ENCODE data around the gene GSDMA. TPM values are rescaled to one million over a fixed set of nuclear protein-coding genes. Genes with fewer than 3 reads are reported as not detected.

The GSDMA gene
- total and polyA plus RNA-seq, 5 donors = 0.29 to 0.97 (median 0.53) TPM; not detected in 2

DNA sequence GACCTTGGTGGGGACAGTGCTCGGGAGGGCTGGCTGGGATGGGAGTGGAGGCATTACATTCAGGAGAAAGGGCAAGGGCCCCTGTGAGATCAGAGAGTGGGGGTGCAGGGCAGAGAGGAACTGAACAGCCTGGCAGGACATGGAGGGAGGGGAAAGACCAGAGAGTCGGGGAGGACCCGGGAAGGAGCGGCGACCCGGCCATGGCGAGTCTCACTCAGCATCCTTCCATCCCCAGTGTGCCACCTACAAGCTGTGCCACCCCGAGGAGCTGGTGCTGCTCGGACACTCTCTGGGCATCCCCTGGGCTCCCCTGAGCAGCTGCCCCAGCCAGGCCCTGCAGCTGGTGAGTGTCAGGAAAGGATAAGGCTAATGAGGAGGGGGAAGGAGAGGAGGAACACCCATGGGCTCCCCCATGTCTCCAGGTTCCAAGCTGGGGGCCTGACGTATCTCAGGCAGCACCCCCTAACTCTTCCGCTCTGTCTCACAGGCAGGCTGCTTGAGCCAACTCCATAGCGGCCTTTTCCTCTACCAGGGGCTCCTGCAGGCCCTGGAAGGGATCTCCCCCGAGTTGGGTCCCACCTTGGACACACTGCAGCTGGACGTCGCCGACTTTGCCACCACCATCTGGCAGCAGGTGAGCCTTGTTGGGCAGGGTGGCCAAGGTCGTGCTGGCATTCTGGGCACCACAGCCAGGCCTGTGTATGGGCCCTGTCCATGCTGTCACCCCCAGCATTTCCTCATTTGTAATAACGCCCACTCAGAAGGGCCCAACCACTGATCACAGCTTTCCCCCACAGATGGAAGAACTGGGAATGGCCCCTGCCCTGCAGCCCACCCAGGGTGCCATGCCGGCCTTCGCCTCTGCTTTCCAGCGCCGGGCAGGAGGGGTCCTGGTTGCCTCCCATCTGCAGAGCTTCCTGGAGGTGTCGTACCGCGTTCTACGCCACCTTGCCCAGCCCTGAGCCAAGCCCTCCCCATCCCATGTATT, 53.5 kb downstream of the GSDMA start:
- no peaks in the 10 kb centered on the region for H3K9me3 ChIP-seq (ENCODE audit: control insufficient read depth, low read length)
- peak in 2 of 3 donors; percentile 29 to 49 for DNase-seq
- H3K27me3 ChIP-seq (ENCODE audit: control insufficient read depth, insufficient read depth) = no peaks in the 10 kb centered on the region
- H3K4me1 ChIP-seq (ENCODE audit: control insufficient read depth, insufficient read depth, low read length) = peaks cover 10% of the 10 kb centered on the region
- no peak overlapping the region for H3K27ac ChIP-seq (ENCODE audit: low read length)
- H3K4me3 ChIP-seq (ENCODE audit: low read length) = no peak overlapping the region
- intact Hi-C loops (cut with DNase I) = loop anchor here (5.0 to 10.0 kb wide), 5 partner anchors 61 to 179 kb away; no protein-coding TSS in a partner anchor
- ATAC-seq = no peak
- 78% methylated on average over 26 of the region's 26 CpGs for WGBS

DNA sequence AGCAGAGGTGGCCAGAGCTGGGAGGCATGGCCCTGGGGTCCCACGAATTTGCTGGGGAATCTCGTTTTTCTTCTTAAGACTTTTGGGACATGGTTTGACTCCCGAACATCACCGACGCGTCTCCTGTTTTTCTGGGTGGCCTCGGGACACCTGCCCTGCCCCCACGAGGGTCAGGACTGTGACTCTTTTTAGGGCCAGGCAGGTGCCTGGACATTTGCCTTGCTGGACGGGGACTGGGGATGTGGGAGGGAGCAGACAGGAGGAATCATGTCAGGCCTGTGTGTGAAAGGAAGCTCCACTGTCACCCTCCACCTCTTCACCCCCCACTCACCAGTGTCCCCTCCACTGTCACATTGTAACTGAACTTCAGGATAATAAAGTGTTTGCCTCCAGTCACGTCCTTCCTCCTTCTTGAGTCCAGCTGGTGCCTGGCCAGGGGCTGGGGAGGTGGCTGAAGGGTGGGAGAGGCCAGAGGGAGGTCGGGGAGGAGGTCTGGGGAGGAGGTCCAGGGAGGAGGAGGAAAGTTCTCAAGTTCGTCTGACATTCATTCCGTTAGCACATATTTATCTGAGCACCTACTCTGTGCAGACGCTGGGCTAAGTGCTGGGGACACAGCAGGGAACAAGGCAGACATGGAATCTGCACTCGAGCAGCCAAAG, 54.7 kb downstream of the GSDMA start:
- Histone ChIP-seq H3K4me1 (ENCODE audit: control insufficient read depth, insufficient read depth, low read length) (peaks cover 10% of the 10 kb centered on the region), H3K4me3 (ENCODE audit: low read length) (no peak overlapping the region)
- peak; percentile 60 to 89 (median 89) for DNase-seq

DNA sequence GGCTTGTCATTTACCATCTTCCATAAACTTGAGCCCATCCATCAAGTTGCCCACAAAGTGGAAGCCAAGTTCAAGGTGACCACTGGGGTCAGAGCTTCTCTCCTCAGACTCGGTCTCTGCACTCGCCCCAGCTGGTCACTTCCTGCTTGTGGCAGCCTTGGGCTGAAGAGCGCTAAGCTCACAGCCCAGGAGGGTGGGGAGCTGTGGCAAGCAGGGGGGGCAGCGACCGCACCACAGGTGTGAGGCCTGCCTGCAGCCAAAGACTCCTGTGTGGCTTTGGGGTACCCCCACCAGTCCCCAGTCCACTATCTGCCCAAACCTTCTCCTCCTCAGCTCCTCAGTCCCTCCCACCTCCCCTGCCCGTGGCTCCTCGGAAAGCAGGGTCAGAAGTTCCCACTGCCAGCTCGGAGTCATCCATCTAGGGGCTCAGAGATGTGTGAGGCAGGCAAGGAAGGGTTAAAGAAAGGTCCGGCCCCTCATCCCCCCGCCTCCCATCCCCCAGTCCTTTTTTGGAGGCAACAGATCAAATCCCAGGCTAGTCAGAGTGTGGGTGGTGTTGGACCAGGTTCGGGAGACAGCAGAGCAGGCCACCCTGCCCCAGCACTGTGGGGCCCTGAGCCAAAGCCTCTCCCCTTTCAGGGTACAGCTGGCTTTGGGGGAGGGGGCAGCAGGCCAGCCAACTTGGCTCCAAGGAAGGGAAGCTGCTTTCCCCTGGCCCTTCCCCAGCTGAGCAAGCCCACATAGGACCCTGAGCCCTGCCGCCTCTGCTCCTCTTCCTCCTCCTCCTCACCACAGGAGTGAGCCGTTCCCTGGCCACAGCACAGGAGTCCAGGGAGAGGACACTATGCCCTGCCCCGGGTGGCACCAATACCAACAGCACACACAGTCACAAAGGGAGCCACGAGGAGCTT, 55.7 kb downstream of the GSDMA start:
- Histone ChIP-seq H3K27ac (ENCODE audit: low read length) (peak overlapping the region; percentile 23), H3K4me1 (ENCODE audit: control insufficient read depth, insufficient read depth, low read length) (peaks cover 10% of the 10 kb centered on the region), H3K4me3 (ENCODE audit: low read length) (no peak overlapping the region), H3K9me3 (ENCODE audit: control insufficient read depth, low read length) (no peaks in the 10 kb centered on the region), H3K27me3 (ENCODE audit: control insufficient read depth, insufficient read depth) (no peaks in the 10 kb centered on the region)
- ATAC-seq = peak in 1 of 2 donors; percentile 42
- intact Hi-C loops (cut with DNase I) = loop anchor here (5.0 to 10.0 kb wide), 5 partner anchors 64 to 176 kb away; no protein-coding TSS in a partner anchor
- DNase-seq = peak; percentile 70 to 92 (median 85)
- WGBS = 35% methylated on average over 15 of the region's 15 CpGs

More for the DNA sequence above, 54.7 kb downstream of the GSDMA start:
- 32% methylated on average over 15 of the region's 15 CpGs for WGBS
- intact Hi-C loops (cut with DNase I) = loop anchor here (5.0 to 10.0 kb wide), 5 partner anchors 63 to 177 kb away; no protein-coding TSS in a partner anchor
- H3K27me3 ChIP-seq (ENCODE audit: control insufficient read depth, insufficient read depth) = no peaks in the 10 kb centered on the region
- peak; percentile 7 to 13 for ATAC-seq
- no peaks in the 10 kb centered on the region for H3K9me3 ChIP-seq (ENCODE audit: control insufficient read depth, low read length)
- H3K27ac ChIP-seq (ENCODE audit: low read length) = peak overlapping the region; percentile 18

DNA sequence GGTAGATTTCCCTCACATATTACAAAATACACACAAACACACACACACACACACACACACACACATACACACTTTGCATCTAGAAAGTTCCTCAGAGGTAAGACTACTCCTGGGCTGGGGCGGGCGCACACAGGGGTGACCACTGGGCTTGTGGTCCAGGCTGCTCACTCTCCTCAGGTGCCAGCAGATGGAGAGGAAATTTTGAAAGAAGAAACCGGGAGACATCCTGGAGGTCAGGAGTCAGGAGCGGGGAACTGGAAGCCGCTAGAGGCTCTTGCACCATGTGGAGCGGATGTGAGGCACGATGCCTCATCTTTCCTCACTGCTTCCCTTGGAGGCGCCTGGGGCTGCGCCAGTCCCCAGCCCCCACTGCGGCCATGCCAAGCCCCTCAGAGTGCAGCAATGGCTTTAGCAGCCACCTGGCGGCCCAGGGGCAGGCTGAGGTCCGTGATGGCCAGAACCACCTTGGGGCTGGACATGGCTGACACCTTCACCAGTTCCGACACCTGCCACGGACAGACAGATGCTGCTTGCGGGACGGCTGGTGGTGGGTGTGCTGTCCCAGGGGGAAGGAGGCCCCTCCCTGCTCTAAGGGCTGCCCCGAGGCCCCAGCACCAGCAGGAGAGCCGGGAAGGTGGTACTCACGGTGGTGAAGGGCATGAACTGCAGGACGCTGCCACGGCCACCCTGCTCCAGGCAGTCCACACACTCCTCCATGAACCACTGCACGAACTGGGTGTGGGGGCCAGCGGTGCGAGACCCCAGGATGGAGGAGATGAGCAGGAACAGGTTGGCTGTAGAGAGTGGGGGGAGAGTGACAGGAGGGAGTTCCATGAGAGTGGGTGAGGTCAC, 56.6 kb downstream of the GSDMA start:
- Histone ChIP-seq H3K27me3 (ENCODE audit: control insufficient read depth, insufficient read depth) (no peaks in the 10 kb centered on the region), H3K4me3 (ENCODE audit: low read length) (no peak overlapping the region), H3K9me3 (ENCODE audit: control insufficient read depth, low read length) (no peaks in the 10 kb centered on the region), H3K4me1 (ENCODE audit: control insufficient read depth, insufficient read depth, low read length) (peaks cover 10% of the 10 kb centered on the region), H3K27ac (ENCODE audit: low read length) (no peak overlapping the region)
- no peak for ATAC-seq
- intact Hi-C loops (cut with DNase I) = loop anchor here (5.0 to 10.0 kb wide), 5 partner anchors 65 to 175 kb away; no protein-coding TSS in a partner anchor
- WGBS = 76% methylated on average over 24 of the region's 24 CpGs
- peak; percentile 38 to 71 (median 65) for DNase-seq

DNA sequence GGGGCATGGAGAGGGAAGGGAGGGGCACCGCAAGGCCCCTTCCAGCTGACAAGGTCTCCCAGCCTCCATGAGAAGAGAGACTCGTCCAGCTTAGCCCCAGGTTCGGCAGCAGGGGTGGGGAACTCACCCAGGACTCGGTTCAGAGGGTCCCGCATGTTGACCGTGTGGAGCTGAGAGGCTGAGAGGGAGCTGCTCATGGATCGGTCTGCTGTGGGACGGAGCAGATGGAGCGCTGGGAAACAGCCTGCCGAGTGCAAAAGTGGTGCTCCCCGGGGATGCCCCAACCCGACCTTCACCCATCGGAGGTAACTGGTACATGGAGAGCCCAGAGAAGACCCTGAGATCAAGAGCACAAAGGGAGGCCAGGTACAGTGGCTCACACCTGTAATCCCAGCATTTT, 57.3 kb downstream of the GSDMA start:
- peaks cover 8% of the 10 kb centered on the region for H3K4me1 ChIP-seq (ENCODE audit: control insufficient read depth, insufficient read depth, low read length)
- H3K4me3 ChIP-seq (ENCODE audit: low read length) = no peak overlapping the region
- H3K9me3 ChIP-seq (ENCODE audit: control insufficient read depth, low read length) = no peaks in the 10 kb centered on the region
- no peaks in the 10 kb centered on the region for H3K27me3 ChIP-seq (ENCODE audit: control insufficient read depth, insufficient read depth)
- intact Hi-C loops (cut with DNase I) = loop anchor here in 2 of 4 donors (10.0 kb wide), 2 partner anchors 65 to 135 kb away; no protein-coding TSS in a partner anchor
- ATAC-seq = no peak
- peak in 1 of 3 donors; percentile 48 for DNase-seq
- no peak overlapping the region for H3K27ac ChIP-seq (ENCODE audit: low read length)
- WGBS = 92% methylated on average over 13 of the region's 13 CpGs

DNA sequence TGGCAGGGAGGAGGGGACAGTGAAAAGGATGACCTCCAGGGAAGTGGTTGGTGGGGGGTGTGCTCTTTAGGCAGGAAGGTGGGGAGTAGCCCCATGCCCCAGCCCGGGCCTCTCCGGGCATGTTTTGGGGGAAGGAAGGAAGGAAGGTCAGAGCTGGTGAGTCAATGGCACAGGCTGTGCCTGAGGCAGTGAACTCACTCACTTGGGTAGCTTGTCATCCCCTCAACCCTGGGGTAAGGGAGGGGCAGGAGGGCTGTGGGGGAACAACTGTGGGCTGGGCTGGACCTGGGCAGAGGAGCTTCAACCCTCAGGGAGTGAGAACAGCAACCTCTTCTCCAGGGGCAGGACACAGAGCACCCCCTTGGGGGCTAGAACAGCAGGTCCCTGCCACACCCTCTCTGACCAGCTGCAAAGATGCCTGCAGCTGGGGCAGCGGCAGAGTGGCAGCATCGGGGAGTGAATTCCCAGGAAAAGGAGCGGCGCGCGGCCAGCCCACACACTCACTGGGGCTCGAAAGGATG, 58.7 kb downstream of the GSDMA start:
- Histone ChIP-seq H3K27me3 (ENCODE audit: control insufficient read depth, insufficient read depth) (no peaks in the 10 kb centered on the region), H3K27ac (ENCODE audit: low read length) (no peak overlapping the region), H3K4me1 (ENCODE audit: control insufficient read depth, insufficient read depth, low read length) (peaks cover 8% of the 10 kb centered on the region), H3K4me3 (ENCODE audit: low read length) (no peak overlapping the region), H3K9me3 (ENCODE audit: control insufficient read depth, low read length) (no peaks in the 10 kb centered on the region)
- ATAC-seq (peak in 1 of 2 donors; percentile 24), DNase-seq (peak in 1 of 3 donors; percentile 64)
- intact Hi-C loops (cut with DNase I) = loop anchor here in 2 of 4 donors (10.0 kb wide), 2 partner anchors 63 to 133 kb away; no protein-coding TSS in a partner anchor
- WGBS = 70% methylated on average over 9 of the region's 9 CpGs

DNA sequence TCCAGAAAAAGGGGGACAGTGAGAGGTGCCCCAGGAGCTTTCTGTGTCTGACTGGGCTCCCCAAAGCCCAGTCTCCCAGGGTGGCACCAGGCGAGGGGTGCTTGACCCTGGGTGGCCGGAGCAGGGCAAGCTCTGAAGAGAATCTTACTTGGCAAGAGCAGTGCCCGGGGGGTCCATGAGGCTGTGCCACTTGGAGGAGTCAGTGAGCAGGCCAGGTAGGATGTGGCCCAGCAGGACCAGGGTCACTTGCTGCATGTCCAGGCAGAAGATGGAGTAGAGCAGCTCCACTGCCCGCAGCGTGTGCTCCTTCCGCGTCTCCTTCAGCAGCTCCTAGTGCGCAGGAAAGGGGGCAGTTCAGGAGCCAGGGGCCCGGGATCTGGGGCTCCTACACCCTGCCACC, 59.7 kb downstream of the GSDMA start:
- WGBS = 94% methylated on average over 9 of the region's 9 CpGs
- Histone ChIP-seq H3K9me3 (ENCODE audit: control insufficient read depth, low read length) (no peaks in the 10 kb centered on the region), H3K27me3 (ENCODE audit: control insufficient read depth, insufficient read depth) (no peaks in the 10 kb centered on the region), H3K27ac (ENCODE audit: low read length) (no peak overlapping the region), H3K4me3 (ENCODE audit: low read length) (no peak overlapping the region), H3K4me1 (ENCODE audit: control insufficient read depth, insufficient read depth, low read length) (peaks cover 6% of the 10 kb centered on the region)
- intact Hi-C loops (cut with DNase I) = loop anchor here in 2 of 4 donors (10.0 kb wide), 2 partner anchors 62 to 132 kb away; no protein-coding TSS in a partner anchor
- DNase-seq (peak in 1 of 3 donors; percentile 44), ATAC-seq (no peak)

DNA sequence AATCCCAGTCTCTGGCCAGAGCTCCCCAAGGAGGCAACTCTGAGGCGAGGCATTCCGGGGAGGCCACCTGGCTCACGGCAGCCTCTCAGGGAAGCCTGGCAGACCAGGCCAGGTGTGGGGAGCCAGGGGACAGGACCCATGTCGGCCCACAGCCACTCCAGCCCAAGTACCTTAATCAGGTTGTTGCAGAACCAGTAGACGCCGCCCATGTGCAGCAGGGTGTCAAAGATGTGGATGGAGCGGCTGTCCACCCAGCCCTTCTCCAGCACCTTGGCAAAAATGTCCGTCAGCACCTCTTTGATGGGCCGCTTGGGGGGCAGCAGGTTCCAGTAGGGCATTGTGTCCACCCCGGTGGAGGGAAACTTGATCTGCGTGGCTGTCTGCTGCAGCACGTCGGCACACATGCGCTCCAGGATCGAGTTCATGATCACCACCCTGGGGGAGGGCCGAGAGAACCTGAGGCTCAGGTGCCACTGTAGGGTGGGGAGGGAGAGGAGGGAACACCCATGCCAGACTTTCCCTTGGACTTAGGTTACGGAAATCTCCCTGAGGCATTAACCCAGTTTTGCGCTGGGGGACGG, 60.2 kb downstream of the GSDMA start:
- Histone ChIP-seq H3K27ac (ENCODE audit: low read length) (no peak overlapping the region), H3K4me1 (ENCODE audit: control insufficient read depth, insufficient read depth, low read length) (peaks cover 4% of the 10 kb centered on the region), H3K27me3 (ENCODE audit: control insufficient read depth, insufficient read depth) (no peaks in the 10 kb centered on the region), H3K4me3 (ENCODE audit: low read length) (no peak overlapping the region), H3K9me3 (ENCODE audit: control insufficient read depth, low read length) (no peaks in the 10 kb centered on the region)
- no peak for ATAC-seq
- 79% methylated on average over 19 of the region's 19 CpGs for WGBS
- DNase-seq = peak in 1 of 3 donors; percentile 50
- intact Hi-C loops (cut with DNase I) = loop anchor here in 2 of 4 donors (10.0 kb wide), 2 partner anchors 62 to 132 kb away; no protein-coding TSS in a partner anchor
